Keratinocyte (primary cell): Measurements from ENCODE around the gene CD81.

Experiments
- EZH2 ChIP-seq: IDR thresholded peaks from one replicate; pipeline ENCODE4 v1.6.1; 2012; ENCODE audit warnings: inconsistent platforms, mild to moderate bottlenecking, low read length, moderate library complexity
- TF ChIP-seq, protein P1 (sequence below), 3 experiments: IDR thresholded peaks in 1 of 3; conservative IDR thresholded peaks in 1 of 3; optimal IDR thresholded peaks in 1 of 3; 2 replicates in 2 of 3; 3 replicates in 1 of 3; pipeline versions ENCODE3 to v1.5.1; 2011; ENCODE audit warnings: low read length in 3 of 3, mild to moderate bottlenecking in 3 of 3, moderate library complexity in 2 of 3, control low read depth in 1 of 3, inconsistent platforms in 1 of 3; ENCODE audit not compliant: insufficient read depth in 2 of 3; ENCODE audit errors: extremely low read depth in 1 of 3

DNA sequence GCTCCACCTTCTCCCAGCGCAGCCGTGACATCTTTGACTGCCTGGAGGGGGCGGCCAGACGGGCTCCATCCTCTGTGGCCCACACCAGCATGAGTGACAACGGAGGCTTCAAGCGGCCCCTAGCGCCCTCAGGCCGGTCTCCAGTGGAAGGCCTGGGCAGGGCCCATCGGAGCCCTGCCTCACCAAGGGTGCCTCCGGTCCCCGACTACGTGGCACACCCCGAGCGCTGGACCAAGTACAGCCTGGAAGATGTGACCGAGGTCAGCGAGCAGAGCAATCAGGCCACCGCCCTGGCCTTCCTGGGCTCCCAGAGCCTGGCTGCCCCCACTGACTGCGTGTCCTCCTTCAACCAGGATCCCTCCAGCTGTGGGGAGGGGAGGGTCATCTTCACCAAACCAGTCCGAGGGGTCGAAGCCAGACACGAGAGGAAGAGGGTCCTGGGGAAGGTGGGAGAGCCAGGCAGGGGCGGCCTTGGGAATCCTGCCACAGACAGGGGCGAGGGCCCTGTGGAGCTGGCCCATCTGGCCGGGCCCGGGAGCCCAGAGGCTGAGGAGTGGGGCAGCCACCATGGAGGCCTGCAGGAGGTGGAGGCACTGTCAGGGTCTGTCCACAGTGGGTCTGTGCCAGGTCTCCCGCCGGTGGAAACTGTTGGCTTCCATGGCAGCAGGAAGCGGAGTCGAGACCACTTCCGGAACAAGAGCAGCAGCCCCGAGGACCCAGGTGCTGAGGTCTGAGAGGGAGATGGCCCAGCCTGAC is 26.0 kb downstream of the CD81 start:
- TF ChIP-seq EZH2, result no peak
- TF ChIP-seq, protein P1, sequence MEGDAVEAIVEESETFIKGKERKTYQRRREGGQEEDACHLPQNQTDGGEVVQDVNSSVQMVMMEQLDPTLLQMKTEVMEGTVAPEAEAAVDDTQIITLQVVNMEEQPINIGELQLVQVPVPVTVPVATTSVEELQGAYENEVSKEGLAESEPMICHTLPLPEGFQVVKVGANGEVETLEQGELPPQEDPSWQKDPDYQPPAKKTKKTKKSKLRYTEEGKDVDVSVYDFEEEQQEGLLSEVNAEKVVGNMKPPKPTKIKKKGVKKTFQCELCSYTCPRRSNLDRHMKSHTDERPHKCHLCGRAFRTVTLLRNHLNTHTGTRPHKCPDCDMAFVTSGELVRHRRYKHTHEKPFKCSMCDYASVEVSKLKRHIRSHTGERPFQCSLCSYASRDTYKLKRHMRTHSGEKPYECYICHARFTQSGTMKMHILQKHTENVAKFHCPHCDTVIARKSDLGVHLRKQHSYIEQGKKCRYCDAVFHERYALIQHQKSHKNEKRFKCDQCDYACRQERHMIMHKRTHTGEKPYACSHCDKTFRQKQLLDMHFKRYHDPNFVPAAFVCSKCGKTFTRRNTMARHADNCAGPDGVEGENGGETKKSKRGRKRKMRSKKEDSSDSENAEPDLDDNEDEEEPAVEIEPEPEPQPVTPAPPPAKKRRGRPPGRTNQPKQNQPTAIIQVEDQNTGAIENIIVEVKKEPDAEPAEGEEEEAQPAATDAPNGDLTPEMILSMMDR (optimal IDR thresholded peaks at IDR 0.05 in 1 of 3, IDR thresholded peaks at IDR 0.05 in 1 of 3, conservative IDR thresholded peaks at IDR 0.05 in 1 of 3; ENCODE audit: extremely low read depth in 1 of 3, insufficient read depth in 2 of 3, low read length in 3 of 3), result no peak
